ENCODE data around the gene RAP1GDS1.
A peak's percentile ranks its signal among the peaks of the same experiment; 100 is the strongest.
"Not testable (repeated sequence)": the region's sequence is repeated elsewhere in the genome, so short reads cannot be mapped to it uniquely, and the experiment has no call there.

RAP1GDS1 gene

GRCh38 chr4:98358630-98359248 lies 97.6 kb downstream of the RAP1GDS1 start:
- DNase-seq, result no peak

- no peak for DNase-seq
Measured at GRCh38 chr4:98359646-98360045, 98.5 kb downstream of the RAP1GDS1 start.

GRCh38 chr4:98363431-98363830 lies 102.2 kb downstream of the RAP1GDS1 start:
- DNase-seq, result no peak

- DNase-seq, result not testable (repeated sequence)
Measured at GRCh38 chr4:98366275-98366674, 105.1 kb downstream of the RAP1GDS1 start.

GRCh38 chr4:98368000-98368399 lies 106.8 kb downstream of the RAP1GDS1 start:
- DNase-seq, result not testable (repeated sequence)

GRCh38 chr4:98369322-98369721 lies 108.1 kb downstream of the RAP1GDS1 start:
- no peak for DNase-seq

GRCh38 chr4:98374643-98375042 lies 113.5 kb downstream of the RAP1GDS1 start:
- DNase-seq, result no peak

- DNase-seq, result no peak
Measured at GRCh38 chr4:98377559-98377958, 116.4 kb downstream of the RAP1GDS1 start.

GRCh38 chr4:98381306-98381705 lies 120.1 kb downstream of the RAP1GDS1 start:
- no peak for DNase-seq

- DNase-seq, result no peak
Measured at GRCh38 chr4:98383431-98384106, 122.4 kb downstream of the RAP1GDS1 start.

- no peak for DNase-seq
Measured at GRCh38 chr4:98385831-98386230, 124.6 kb downstream of the RAP1GDS1 start.

- DNase-seq, result no peak
Measured at GRCh38 chr4:98387345-98388026, 126.3 kb downstream of the RAP1GDS1 start.

GRCh38 chr4:98394134-98394533 lies 132.9 kb downstream of the RAP1GDS1 start:
- no peak for DNase-seq

GRCh38 chr4:98399915-98400314 lies 138.7 kb downstream of the RAP1GDS1 start:
- no peak for DNase-seq

GRCh38 chr4:98406819-98407218 lies 145.6 kb downstream of the RAP1GDS1 start:
- DNase-seq, result no peak

- DNase-seq, result no peak
Measured at GRCh38 chr4:98411731-98412130, 150.5 kb downstream of the RAP1GDS1 start.

GRCh38 chr4:98416844-98417243 lies 155.7 kb downstream of the RAP1GDS1 start:
- no peak for DNase-seq

- DNase-seq, result not testable (repeated sequence)
Measured at GRCh38 chr4:98420151-98420550, 159.0 kb downstream of the RAP1GDS1 start.

GRCh38 chr4:98421111-98421510 lies 159.9 kb downstream of the RAP1GDS1 start:
- DNase-seq, result no peak

GRCh38 chr4:98423009-98423408 lies 161.8 kb downstream of the RAP1GDS1 start:
- no peak for DNase-seq

- no peak for DNase-seq
Measured at GRCh38 chr4:98430708-98431403, 169.7 kb downstream of the RAP1GDS1 start.

- peak; percentile 93 for DNase-seq
Measured at GRCh38 chr4:98433691-98434090, 172.5 kb downstream of the RAP1GDS1 start.

- no peak for DNase-seq
Measured at GRCh38 chr4:98434816-98435215, 173.6 kb downstream of the RAP1GDS1 start.

- peak; percentile 63 for DNase-seq
Measured at GRCh38 chr4:98444371-98444770, 183.2 kb downstream of the RAP1GDS1 start.

Measured in NCI-H2227 treated with DMSO at 0.1 percent for 48 hours (cell line).